ENCODE results near the gene TAX1BP3. TPM values are rescaled to one million over a fixed set of nuclear protein-coding genes. Genes with fewer than 3 reads are reported as not detected.

The TAX1BP3 gene
- total and polyA plus RNA-seq, 2 donors: 64.2 to 129 TPM

GRCh38 chr17:3679531-3680126 lies 11.3 kb upstream of the TAX1BP3 start:
- 51% methylated on average over 20 of the region's 20 CpGs for WGBS
- H3K27ac ChIP-seq (ENCODE audit: low read depth): no peak overlapping the region
- no peaks in the 10 kb centered on the region for H3K4me1 ChIP-seq (ENCODE audit: insufficient read depth)
- H3K36me3 ChIP-seq (ENCODE audit: insufficient read depth): no peaks in the 10 kb centered on the region
- no peak for DNase-seq (ENCODE audit: extremely low spot score)
- H3K4me3 ChIP-seq (ENCODE audit: low read depth, low read length): no peak overlapping the region

DNA sequence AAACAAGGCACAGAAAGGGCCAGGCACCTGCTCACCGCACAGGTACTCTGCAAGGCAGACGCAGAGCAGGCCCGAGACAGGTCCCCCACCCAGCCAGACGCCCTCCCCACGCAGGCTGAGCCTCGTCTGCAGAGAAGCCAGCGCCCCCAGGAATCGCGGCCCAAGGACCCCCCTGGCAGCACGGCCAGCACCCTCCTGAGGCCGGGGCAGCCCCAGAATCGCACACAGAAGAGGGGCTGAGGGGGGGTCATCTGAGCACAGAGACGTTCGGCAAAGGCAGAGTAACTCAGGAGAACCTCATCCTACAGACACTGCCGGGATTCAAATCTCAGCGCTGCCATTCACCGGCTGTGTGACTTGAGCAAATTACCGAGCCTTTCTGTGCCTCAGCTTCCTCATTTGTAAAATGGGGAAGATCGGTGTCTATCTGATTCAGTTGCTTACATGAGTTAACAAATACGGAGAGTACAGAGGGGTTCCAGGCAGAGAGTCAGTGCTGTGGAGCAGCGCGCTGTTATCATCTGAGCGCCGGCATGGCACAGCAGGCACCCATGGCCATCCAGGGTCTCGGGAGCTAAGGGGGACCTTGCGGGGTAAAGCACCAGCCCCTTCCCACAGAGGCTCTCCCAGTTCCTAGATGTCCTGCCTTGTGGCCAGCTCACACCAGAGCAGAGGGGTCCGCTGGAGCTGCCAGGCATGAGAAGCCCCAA lies 10.6 kb upstream of the TAX1BP3 start:
- Histone ChIP-seq H3K36me3 (ENCODE audit: insufficient read depth) (no peaks in the 10 kb centered on the region), H3K27ac (ENCODE audit: low read depth) (no peak overlapping the region), H3K4me3 (ENCODE audit: low read depth, low read length) (no peak overlapping the region), H3K4me1 (ENCODE audit: insufficient read depth) (no peaks in the 10 kb centered on the region)
- 84% methylated on average over 27 of the region's 27 CpGs for WGBS
- no peak for DNase-seq (ENCODE audit: extremely low spot score)

DNA sequence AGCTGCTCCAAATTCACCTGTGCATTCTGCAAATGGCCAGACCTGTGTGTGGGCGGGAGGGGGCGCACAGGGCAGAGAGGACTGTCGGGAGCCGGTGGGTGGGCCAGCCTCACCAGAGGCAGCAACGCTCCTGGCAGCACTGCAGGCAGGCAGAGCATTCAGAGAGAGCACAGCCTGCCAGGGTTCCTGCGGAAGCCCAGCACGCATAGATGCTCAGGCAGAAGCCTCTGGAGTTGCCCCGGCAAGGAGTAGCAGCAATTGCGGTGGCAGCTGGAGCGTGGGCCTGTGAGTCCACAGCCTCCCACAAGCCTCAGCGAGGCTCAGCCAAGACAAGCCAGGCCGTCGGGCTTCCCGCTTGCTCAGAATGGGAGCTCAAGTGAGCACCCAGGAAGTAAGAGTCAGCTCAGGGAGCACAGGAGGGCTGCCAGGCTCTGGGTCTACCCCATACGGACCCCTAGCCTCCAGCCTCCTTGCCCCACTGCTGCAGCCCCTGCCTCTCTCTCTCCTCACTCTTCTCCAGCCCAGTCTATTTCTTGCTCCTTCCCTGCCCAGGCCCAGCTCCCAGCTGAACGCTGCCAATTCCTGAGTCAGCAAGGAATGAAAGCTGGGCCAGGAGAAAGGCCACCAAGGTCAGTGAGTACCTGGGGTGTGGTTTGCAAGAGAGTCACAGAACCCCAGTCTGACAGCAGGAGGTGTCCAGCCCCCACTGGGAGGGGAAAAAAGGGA lies 9.9 kb upstream of the TAX1BP3 start:
- no peak for DNase-seq (ENCODE audit: extremely low spot score)
- WGBS: 49% methylated on average over 16 of the region's 16 CpGs
- H3K4me1 ChIP-seq (ENCODE audit: insufficient read depth): no peaks in the 10 kb centered on the region
- no peak overlapping the region for H3K4me3 ChIP-seq (ENCODE audit: low read depth, low read length)
- no peaks in the 10 kb centered on the region for H3K36me3 ChIP-seq (ENCODE audit: insufficient read depth)
- H3K27ac ChIP-seq (ENCODE audit: low read depth): no peak overlapping the region

DNA sequence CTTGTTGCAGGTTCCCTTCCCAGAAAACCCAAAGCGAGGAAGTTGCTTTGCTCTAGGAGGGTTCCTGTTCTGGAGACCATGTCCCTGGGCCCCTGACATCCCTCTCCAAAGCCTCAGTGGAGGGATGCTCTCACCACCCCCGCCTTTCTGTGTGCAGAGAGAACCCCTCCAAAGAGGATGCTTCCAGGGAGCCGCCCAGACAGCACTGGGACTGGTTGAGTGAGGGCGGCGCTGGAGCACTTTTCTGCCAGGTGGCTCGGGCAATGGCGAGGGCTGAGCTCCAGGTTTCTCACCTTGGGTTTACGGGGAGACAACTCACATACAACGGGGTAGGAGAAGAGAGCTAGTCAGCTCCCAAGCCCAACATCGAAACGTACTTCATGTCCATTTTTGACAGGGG lies 7.5 kb upstream of the TAX1BP3 start:
- Histone ChIP-seq H3K4me1 (ENCODE audit: insufficient read depth) (no peaks in the 10 kb centered on the region), H3K27ac (ENCODE audit: low read depth) (no peak overlapping the region), H3K36me3 (ENCODE audit: insufficient read depth) (no peaks in the 10 kb centered on the region), H3K4me3 (ENCODE audit: low read depth, low read length) (no peak overlapping the region)
- no peak for DNase-seq (ENCODE audit: extremely low spot score)
- 83% methylated on average over 11 of the region's 11 CpGs for WGBS

GRCh38 chr17:3672571-3672970 lies 4.2 kb upstream of the TAX1BP3 start:
- no peaks in the 10 kb centered on the region for H3K4me1 ChIP-seq (ENCODE audit: insufficient read depth)
- no peak overlapping the region for H3K27ac ChIP-seq (ENCODE audit: low read depth)
- no peak overlapping the region for H3K4me3 ChIP-seq (ENCODE audit: low read depth, low read length)
- DNase-seq (ENCODE audit: extremely low spot score): no peak
- no peaks in the 10 kb centered on the region for H3K36me3 ChIP-seq (ENCODE audit: insufficient read depth)
- 96% methylated on average over 4 of the region's 4 CpGs for WGBS

DNA sequence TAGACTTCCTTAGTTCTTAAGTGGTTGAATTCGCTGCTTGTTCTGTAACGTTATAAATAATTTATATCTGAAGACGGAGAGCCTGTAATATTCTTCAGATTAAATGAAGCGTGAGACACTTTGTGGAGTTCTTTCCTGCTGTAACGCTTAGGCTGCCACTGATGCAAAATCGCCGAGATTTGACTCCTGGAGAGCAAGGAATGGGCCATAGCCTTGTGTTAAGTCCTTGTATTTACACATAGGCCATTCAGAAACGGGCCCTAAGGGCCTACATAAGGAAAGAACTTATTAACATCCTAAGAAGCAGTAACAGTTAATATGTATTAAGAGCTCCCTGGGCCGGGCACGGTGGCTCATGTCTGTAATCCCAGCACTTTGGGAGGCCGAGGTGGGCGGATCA lies 1.2 kb upstream of the TAX1BP3 start:
- Histone ChIP-seq H3K4me3 (ENCODE audit: low read depth, low read length) (peak overlapping the region; percentile 81), H3K4me1 (ENCODE audit: insufficient read depth) (no peaks in the 10 kb centered on the region), H3K36me3 (ENCODE audit: insufficient read depth) (no peaks in the 10 kb centered on the region), H3K27ac (ENCODE audit: low read depth) (no peak overlapping the region)
- DNase-seq (ENCODE audit: extremely low spot score): no peak
- WGBS: 44% methylated on average over 12 of the region's 12 CpGs

- no peaks in the 10 kb centered on the region for H3K4me1 ChIP-seq (ENCODE audit: insufficient read depth)
- DNase-seq (ENCODE audit: extremely low spot score): no peak
- H3K27ac ChIP-seq (ENCODE audit: low read depth): peak overlapping the region; percentile 70
- under 1% methylated on average over 32 of the region's 32 CpGs for WGBS
- peak overlapping the region; percentile 81 for H3K4me3 ChIP-seq (ENCODE audit: low read depth, low read length)
- no peaks in the 10 kb centered on the region for H3K36me3 ChIP-seq (ENCODE audit: insufficient read depth)
These were observed 638 bp upstream of the TAX1BP3 start for GRCh38 chr17:3669085-3669347.

- Histone ChIP-seq H3K4me3 (ENCODE audit: low read depth, low read length) (peak overlapping the region; percentile 81), H3K4me1 (ENCODE audit: insufficient read depth) (no peaks in the 10 kb centered on the region), H3K27ac (ENCODE audit: low read depth) (peak overlapping the region; percentile 96), H3K36me3 (ENCODE audit: insufficient read depth) (no peaks in the 10 kb centered on the region)
- 2% methylated on average over 39 of the region's 39 CpGs for WGBS
- DNase-seq (ENCODE audit: extremely low spot score): peak; percentile 71
These were observed 756 bp downstream of the TAX1BP3 start for GRCh38 chr17:3667366-3668278.

DNA sequence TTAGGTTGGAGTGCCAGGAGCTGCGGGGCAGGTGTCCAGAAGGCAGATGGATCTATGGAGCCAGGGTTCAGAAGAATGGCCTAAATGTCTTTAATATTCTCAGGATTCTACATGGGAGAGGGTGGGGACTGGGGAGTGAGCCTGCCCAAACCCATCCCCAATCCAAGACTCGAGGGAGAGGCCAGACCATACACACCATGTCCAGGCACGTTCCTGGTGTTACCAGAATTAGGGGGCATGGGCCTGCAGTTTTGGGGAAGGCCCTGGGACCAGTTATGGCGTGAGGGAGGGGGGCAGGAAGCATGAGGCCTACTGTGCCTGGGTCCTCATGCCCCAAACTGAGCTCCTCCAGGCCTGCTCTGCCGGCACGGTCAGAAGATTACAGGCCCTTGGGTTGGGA lies 1.9 kb downstream of the TAX1BP3 start:
- Histone ChIP-seq H3K4me1 (ENCODE audit: insufficient read depth) (no peaks in the 10 kb centered on the region), H3K4me3 (ENCODE audit: low read depth, low read length) (no peak overlapping the region), H3K36me3 (ENCODE audit: insufficient read depth) (peaks cover 2% of the 10 kb centered on the region), H3K27ac (ENCODE audit: low read depth) (peak overlapping the region; percentile 51)
- WGBS: 75% methylated on average over 6 of the region's 6 CpGs
- DNase-seq (ENCODE audit: extremely low spot score): no peak

- Histone ChIP-seq H3K4me3 (ENCODE audit: low read depth, low read length) (no peak overlapping the region), H3K36me3 (ENCODE audit: insufficient read depth) (peaks cover 2% of the 10 kb centered on the region), H3K27ac (ENCODE audit: low read depth) (no peak overlapping the region), H3K4me1 (ENCODE audit: insufficient read depth) (no peaks in the 10 kb centered on the region)
- no peak for DNase-seq (ENCODE audit: extremely low spot score)
- 67% methylated on average over 5 of the region's 5 CpGs for WGBS
These were observed 2.5 kb downstream of the TAX1BP3 start for GRCh38 chr17:3665834-3666233.

- no peak overlapping the region for H3K4me3 ChIP-seq (ENCODE audit: low read depth, low read length)
- DNase-seq (ENCODE audit: extremely low spot score): no peak
- H3K4me1 ChIP-seq (ENCODE audit: insufficient read depth): no peaks in the 10 kb centered on the region
- H3K27ac ChIP-seq (ENCODE audit: low read depth): no peak overlapping the region
- 89% methylated on average over 33 of the region's 33 CpGs for WGBS
- H3K36me3 ChIP-seq (ENCODE audit: insufficient read depth): peaks cover 2% of the 10 kb centered on the region
These were observed 5.0 kb downstream of the TAX1BP3 start for GRCh38 chr17:3663102-3664011.

GRCh38 chr17:3660311-3660891 lies 8.0 kb downstream of the TAX1BP3 start:
- Histone ChIP-seq H3K4me3 (ENCODE audit: low read depth, low read length) (no peak overlapping the region), H3K27ac (ENCODE audit: low read depth) (peak overlapping the region; percentile 81), H3K4me1 (ENCODE audit: insufficient read depth) (no peaks in the 10 kb centered on the region), H3K36me3 (ENCODE audit: insufficient read depth) (peaks cover 2% of the 10 kb centered on the region)
- WGBS: 87% methylated on average over 23 of the region's 23 CpGs
- DNase-seq (ENCODE audit: extremely low spot score): no peak

All from urinary bladder (tissue), 4 donors.